BJ (cell line): ENCODE results near the gene DDX6. TPM values are rescaled to one million over a fixed set of nuclear protein-coding genes. Genes with fewer than 3 reads are reported as not detected.
"Not testable (repeated sequence)": the region's sequence is repeated elsewhere in the genome, so short reads cannot be mapped to it uniquely, and the experiment has no call there.

Experiments used
- CTCF ChIA-PET: fragments of 350-600 bp; formaldehyde crosslinking; extraction: SDS; loops from one replicate; lab custom pipeline; 2021; ENCODE audit warnings: antibody characterized with exemption, inconsistent platforms; lab: Yijun Ruan, JAX
- POLR2A ChIA-PET: fragments of 300-600 bp; sonication (Branson Sonifier 250); formaldehyde crosslinking; extraction: SDS; loops from one replicate; lab custom pipeline; 2021; ENCODE audit warnings: antibody characterized with exemption; lab: Charles Lee
- DNase-seq: peaks from one replicate; pipeline ENCODE4 v3.0.0-alpha.2; 2011; ENCODE audit warnings: low read depth
- H3K27me3 ChIP-seq: 2 replicates; pipeline ENCODE4 v1.6.0; 2011; ENCODE audit warnings: low read length; ENCODE audit not compliant: control insufficient read depth, insufficient read depth
- H3K36me3 ChIP-seq: 2 replicates; pipeline ENCODE4 v1.5.1; 2011; ENCODE audit warnings: low read length; ENCODE audit not compliant: control insufficient read depth, insufficient read depth
- H3K4me3 ChIP-seq: 2 replicates; pipeline ENCODE4 v1.5.1; 2011; ENCODE audit warnings: low read depth, mild to moderate bottlenecking, control low read depth, low read length
- CTCF ChIP-seq: IDR thresholded peaks from 2 replicates; pipeline ENCODE4 v1.5.1; 2011; ENCODE audit warnings: low read depth, mild to moderate bottlenecking, control low read depth, inconsistent platforms, low read length, moderate library complexity; ENCODE audit not compliant: insufficient read depth
- polyA plus RNA-seq: library from polyadenylated mRNA; depleted of rRNA; stranded (reverse); fragments of >200 nt; gene quantifications from 2 replicates; pipeline ENCODE4 v1.2.3, GENCODE V29; 2011

Gene DDX6
- polyA plus RNA-seq, 1 experiment, result 23.7 TPM

GRCh38 chr11:118820412-118821357 is 29.7 kb upstream of the DDX6 start:
- H3K27me3 ChIP-seq, result peaks cover 2% of the 10 kb centered on the region; the same call in 1 of the 2 replicates
- no peak for DNase-seq
- ChIA-PET POLR2A (no interaction called here), CTCF (no interaction called here)
- no peaks in the 10 kb centered on the region for H3K36me3 ChIP-seq
- TF ChIP-seq CTCF, result no peak
- H3K4me3 ChIP-seq, result no peak overlapping the region

GRCh38 chr11:118820025-118820379 is 29.0 kb upstream of the DDX6 start:
- H3K4me3 ChIP-seq, POLR2A ChIA-PET, DNase-seq, CTCF ChIA-PET, H3K27me3 ChIP-seq, H3K36me3 ChIP-seq: not testable (repeated sequence)

GRCh38 chr11:118819334-118820024 is 28.5 kb upstream of the DDX6 start:
- POLR2A ChIA-PET, result no interaction called here

GRCh38 chr11:118818130-118818529 is 27.2 kb upstream of the DDX6 start:
- no peak for TF ChIP-seq CTCF
- ChIA-PET CTCF (no interaction called here), POLR2A (no interaction called here)
- Histone ChIP-seq H3K27me3 (peaks cover 2% of the 10 kb centered on the region; the same call in 1 of the 2 replicates), H3K36me3 (no peaks in the 10 kb centered on the region), H3K4me3 (no peak overlapping the region)
- no peak for DNase-seq

More at GRCh38 chr11:118819334-118820024, 28.5 kb upstream of the DDX6 start:
- Histone ChIP-seq H3K4me3 (no peak overlapping the region), H3K36me3 (no peaks in the 10 kb centered on the region), H3K27me3 (peaks cover 2% of the 10 kb centered on the region; the same call in 1 of the 2 replicates)
- no peak for DNase-seq
- CTCF ChIA-PET, result no interaction called here
- TF ChIP-seq CTCF, result no peak

- H3K4me3 ChIP-seq, result no peak overlapping the region
- H3K27me3 ChIP-seq, result peaks cover 4% of the 10 kb centered on the region
- ChIA-PET POLR2A (no interaction called here), CTCF (interaction anchor here (0.6 to 1.4 kb wide), 2 partner anchors 11 to 113 kb away, joined by 3 to 4 read pairs; no protein-coding TSS in a partner anchor)
- no peaks in the 10 kb centered on the region for H3K36me3 ChIP-seq
- no peak for DNase-seq
- no peak for TF ChIP-seq CTCF
These were observed 22.6 kb upstream of the DDX6 start for GRCh38 chr11:118813551-118813950.
